IPS DF 6.9 (cell line): ENCODE measurements around the gene CMTM4.
"Not testable (repeated sequence)": the region's sequence is repeated elsewhere in the genome, so short reads cannot be mapped to it uniquely, and the experiment has no call there.

Source experiments
- DNase-seq: peaks from one replicate; pipeline ENCODE4 v3.0.0-alpha.2; 2013; ENCODE audit warnings: low read depth, low spot score
- H3K27ac ChIP-seq: one replicate; pipeline ENCODE4 v1.5.1; 2013; ENCODE audit warnings: low read length, control low read depth
- H3K27me3 ChIP-seq: 2 replicates; pipeline ENCODE4 v1.6.1; 2013; ENCODE audit warnings: mild to moderate bottlenecking, low read length; ENCODE audit not compliant: control insufficient read depth, insufficient read depth
- H3K36me3 ChIP-seq: 2 replicates; pipeline ENCODE4 v1.6.1; 2013; ENCODE audit warnings: low read length; ENCODE audit not compliant: control insufficient read depth, insufficient read depth
- H3K4me1 ChIP-seq: 2 replicates; pipeline ENCODE4 v1.6.1; 2013; ENCODE audit warnings: low read length; ENCODE audit not compliant: control insufficient read depth, insufficient read depth
- H3K4me3 ChIP-seq: 2 replicates; pipeline ENCODE4 v1.5.1; 2013; ENCODE audit warnings: mild to moderate bottlenecking, low read length
- H3K9me3 ChIP-seq: 2 replicates; pipeline ENCODE4 v1.6.1; 2013; ENCODE audit warnings: low read length, inconsistent platforms; ENCODE audit not compliant: control insufficient read depth, insufficient read depth
- WGBS: extraction: QIAGEN DNeasy Blood & Tissue Kit; methylation state at CpG from one replicate; pipeline ENCODE4 v1.1.7; 2013; ENCODE audit warnings: mixed read lengths, missing lambda C conversion rate; ENCODE audit not compliant: insufficient read length, insufficient coverage; 5-methylcytosine and 5-hydroxymethylcytosine counted together

CMTM4 gene

DNA sequence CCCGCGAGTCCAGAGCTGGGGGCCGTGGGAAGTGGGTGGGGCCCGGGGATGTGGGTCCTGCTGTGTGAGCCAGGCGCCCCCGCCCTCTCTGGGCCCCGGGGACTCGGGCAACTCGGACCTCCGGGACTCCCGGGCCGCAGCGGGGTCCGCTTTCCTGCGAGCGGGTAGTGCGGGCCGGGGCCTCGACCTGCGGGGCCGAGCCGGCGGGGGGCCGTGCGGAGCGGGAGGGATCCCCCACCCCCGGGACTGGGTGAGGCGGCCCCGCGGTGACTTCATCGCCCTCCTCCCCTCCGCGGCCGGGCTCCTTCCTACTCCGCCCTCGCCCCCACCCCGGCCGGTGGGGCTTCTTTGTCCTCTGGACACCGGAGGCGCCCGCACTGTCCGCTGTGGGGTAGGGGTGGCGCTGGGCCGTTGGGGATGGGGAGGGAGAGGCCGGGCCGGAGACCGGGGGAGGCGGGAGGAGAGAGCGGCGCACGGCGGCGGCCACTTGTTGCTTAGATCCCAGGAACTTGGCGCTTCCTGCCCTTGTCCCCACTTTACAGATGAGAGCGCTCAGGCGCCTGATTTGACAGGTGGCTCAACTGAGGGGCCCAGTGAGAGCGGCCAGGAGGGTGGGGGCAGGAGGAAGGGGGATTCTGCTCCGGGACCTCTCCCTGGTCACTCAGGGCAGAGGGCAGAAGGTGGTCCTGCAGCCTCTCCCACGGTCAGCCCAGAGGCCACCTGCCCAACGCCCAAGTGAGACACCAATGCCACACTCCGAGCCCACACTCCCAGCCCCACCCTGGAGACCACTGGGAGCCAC is 91.2 kb downstream of the CMTM4 start:
- Histone ChIP-seq H3K4me1 (peaks cover 6% of the 10 kb centered on the region), H3K27me3 (no peaks in the 10 kb centered on the region), H3K9me3 (no peaks in the 10 kb centered on the region), H3K36me3 (peaks cover 10% of the 10 kb centered on the region; the same call in 1 of the 2 replicates), H3K4me3 (peak overlapping the region; percentile 79), H3K27ac (no peak overlapping the region)
- no peak for DNase-seq
- no CpG with 5 or more reads among the region's 61 CpGs for WGBS

DNA sequence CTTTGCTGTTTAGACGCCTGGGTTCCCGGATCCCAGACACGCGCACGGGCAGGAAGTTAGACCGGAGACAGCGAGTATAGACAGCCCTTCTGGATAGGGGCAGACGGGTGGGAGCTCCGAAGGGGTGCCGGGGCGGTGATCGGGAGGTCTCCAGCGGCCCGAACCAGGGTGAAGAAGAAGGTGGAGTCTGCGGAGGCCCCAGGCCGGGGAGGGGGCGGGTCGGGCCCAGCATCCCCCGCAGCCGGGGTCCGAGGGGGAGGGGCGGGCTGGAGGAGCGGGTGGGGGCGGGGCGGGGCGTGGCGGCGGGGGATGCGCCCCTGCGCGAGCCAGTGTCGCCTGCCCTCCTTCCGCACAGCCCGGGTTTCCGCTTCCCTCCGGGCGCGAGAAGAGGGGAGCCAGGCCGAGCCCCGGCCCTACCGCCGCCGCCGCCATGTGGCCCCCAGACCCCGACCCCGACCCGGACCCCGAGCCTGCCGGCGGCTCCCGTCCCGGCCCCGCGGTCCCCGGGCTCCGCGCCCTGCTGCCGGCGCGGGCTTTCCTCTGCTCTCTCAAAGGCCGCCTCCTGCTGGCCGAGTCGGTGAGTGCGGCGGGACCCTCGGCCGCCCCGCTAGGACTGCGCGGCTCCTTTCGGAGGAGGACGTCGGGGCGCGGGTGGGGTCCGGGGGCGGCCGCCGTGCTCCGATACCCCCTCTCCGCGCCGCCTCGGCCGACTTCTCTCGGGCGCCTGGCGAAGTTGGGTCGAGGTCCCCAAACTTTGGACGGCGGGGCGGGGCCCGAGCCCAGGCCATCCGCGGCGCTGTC is 92.0 kb downstream of the CMTM4 start, which contains the start of gene CMTM3:
Gene CMTM3 (plus strand): TSS at position 329 of the 801 bp plus-strand sequence. CDS start 102 bp downstream, at position 431.
- peaks cover 3% of the 10 kb centered on the region; the same call in 1 of the 2 replicates for H3K36me3 ChIP-seq
- H3K4me3 ChIP-seq = peak within 1 kb of the TSS; percentile 79
- no peaks in the 10 kb centered on the region for H3K27me3 ChIP-seq
- DNase-seq = no peak
- no CpG with 5 or more reads among the region's 96 CpGs for WGBS
- no peak within 1 kb of the TSS for H3K27ac ChIP-seq
- H3K4me1 ChIP-seq = peaks cover 6% of the 10 kb centered on the region
- no peaks in the 10 kb centered on the region for H3K9me3 ChIP-seq

DNA sequence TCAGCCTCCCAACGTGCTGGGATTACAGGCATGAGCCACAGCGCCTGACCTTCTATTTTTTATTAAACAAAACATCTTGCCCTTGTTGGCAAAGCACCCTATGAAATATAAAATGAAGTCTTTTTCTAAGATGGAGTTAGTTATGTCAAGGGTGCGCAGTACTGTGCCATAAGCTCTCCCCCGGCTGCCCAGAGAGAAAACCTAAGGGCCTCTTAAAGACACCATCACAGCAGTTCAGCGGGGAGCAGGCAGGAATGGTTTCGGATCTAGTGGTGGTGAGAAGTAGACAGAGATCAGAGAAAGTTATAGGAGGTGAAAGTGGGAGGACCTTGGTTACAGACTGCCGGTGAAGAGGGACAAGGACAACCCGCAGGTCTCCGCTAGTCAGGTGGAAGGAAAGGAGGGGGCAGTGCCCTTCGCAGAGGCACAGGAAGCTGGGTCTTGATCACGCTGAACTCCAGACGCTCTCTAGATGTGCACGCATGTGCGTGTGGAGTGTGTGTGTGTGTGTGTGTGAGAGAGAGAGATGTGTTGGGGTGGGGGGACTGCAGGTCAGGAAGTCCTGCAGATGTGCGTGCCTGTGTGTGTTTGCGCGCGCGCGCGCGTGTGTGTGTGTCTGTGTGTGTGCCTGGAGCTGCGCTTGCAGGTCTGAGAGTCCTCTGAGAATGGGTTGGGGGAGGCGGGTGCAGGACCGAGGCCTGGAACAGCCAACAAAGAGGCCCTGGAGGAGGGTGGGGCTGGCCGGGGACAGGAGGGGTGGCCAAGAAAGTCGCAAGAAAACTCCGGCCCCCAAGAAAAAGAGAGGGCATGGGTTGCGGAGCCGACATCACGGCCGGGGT is 92.8 kb downstream of the CMTM4 start:
- no peaks in the 10 kb centered on the region for H3K27me3 ChIP-seq
- peak overlapping the region; percentile 79; the same call in 1 of the 2 replicates for H3K4me3 ChIP-seq
- no CpG with 5 or more reads among the region's 32 CpGs for WGBS

DNA sequence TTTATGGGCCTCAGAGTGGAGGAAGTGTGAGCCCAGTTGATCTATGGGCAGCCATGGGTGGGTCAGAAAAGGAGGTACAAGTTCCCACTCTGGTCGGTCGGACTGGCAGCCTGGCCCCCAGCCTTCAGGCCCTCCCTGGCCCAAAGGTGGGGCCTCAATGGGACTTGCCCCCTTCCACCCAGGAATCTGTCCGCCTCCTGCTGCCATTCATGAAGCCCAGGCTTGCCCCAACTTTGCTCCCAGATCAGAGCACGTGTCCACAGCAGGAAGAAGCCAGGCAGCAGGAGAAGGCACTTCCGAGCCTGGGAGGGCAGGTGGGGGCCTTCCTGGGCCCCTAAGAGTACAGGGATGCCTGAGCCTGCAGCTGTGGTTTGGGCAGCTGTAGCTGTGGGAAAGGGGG is 95.1 kb downstream of the CMTM4 start:
- Histone ChIP-seq H3K36me3 (no peaks in the 10 kb centered on the region), H3K27ac (no peak overlapping the region), H3K9me3 (no peaks in the 10 kb centered on the region), H3K4me1 (peaks cover 4% of the 10 kb centered on the region), H3K4me3 (no peak overlapping the region), H3K27me3 (no peaks in the 10 kb centered on the region)
- no CpG with 5 or more reads among the region's 5 CpGs for WGBS
- no peak for DNase-seq

More for the DNA sequence above, 92.8 kb downstream of the CMTM4 start:
- DNase-seq = no peak
- Histone ChIP-seq H3K27ac (no peak overlapping the region), H3K4me1 (peaks cover 4% of the 10 kb centered on the region), H3K9me3 (no peaks in the 10 kb centered on the region), H3K36me3 (no peaks in the 10 kb centered on the region)

DNA sequence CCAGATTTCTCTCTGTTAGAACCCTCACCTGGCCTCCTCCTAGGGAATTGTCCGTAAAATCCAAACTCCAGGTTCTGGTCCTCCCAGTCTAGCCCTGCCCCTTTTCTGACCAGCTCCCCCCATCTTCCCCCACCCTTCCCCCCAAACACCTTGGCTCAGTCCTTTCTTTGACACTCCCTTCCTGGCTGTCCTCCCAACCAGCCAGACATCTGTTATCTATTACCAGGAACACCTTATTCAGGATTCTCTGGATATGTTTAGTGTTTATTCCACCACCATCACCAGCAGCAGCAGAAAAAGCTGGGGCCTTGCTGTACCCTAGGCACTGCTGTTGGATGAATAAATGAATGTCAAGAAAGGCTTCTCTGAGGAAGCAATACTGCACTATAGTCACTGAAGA is 96.1 kb downstream of the CMTM4 start:
- no CpG with 5 or more reads among the region's 1 CpG for WGBS
- Histone ChIP-seq H3K27me3 (no peaks in the 10 kb centered on the region), H3K4me3 (no peak overlapping the region), H3K4me1 (no peaks in the 10 kb centered on the region), H3K27ac (no peak overlapping the region), H3K9me3 (no peaks in the 10 kb centered on the region), H3K36me3 (no peaks in the 10 kb centered on the region)
- no peak for DNase-seq

DNA sequence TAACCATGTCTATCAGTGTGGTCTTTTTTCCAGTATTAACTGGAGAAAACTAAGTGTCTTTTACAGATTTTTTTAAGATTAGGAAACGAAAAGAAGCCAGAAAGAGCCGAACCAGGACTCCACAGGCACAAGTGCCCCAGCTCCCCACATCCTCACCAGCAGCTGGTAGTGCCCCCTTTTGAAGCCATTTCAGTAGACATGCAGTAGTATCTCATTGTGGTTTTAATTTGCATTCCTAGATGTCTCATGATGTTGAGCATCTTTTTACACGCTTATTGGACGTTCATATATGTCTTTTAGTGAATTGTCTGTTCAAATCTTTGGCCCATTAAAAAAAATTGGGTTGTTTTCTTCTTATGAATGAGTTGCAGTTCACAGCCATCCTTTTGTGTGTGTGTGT is 96.8 kb downstream of the CMTM4 start:
- H3K27ac ChIP-seq = no peak overlapping the region
- no peaks in the 10 kb centered on the region for H3K4me1 ChIP-seq
- H3K27me3 ChIP-seq = no peaks in the 10 kb centered on the region
- H3K4me3 ChIP-seq = no peak overlapping the region
- no CpG with 5 or more reads among the region's 4 CpGs for WGBS
- H3K36me3 ChIP-seq = no peaks in the 10 kb centered on the region
- no peaks in the 10 kb centered on the region for H3K9me3 ChIP-seq
- no peak for DNase-seq

DNA sequence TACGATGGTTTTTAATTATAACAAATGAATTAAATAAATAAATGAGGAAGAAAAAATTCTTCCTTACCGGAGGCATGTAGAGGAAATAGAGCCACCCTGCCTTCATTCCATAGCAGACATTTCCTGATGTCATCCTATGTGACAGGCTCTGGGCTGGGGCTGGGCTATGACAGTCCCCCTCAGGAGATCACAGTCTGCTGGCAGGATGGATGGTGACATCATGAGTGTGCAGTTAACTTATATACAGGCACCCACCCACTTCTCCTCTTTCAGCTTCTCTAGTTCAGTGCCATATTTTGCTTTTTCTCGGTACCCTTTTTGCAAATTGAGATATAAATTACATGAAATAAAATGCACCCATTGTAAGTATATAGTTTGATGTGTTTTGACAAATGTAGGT is 98.4 kb downstream of the CMTM4 start:
- no CpG with 5 or more reads among the region's 3 CpGs for whole genome bisulfite sequencing
- Histone ChIP-seq H3K27me3 (no peaks in the 10 kb centered on the region), H3K4me3 (no peak overlapping the region), H3K4me1 (no peaks in the 10 kb centered on the region), H3K9me3 (no peaks in the 10 kb centered on the region), H3K36me3 (no peaks in the 10 kb centered on the region), H3K27ac (no peak overlapping the region)
- no peak for DNase-seq

DNA sequence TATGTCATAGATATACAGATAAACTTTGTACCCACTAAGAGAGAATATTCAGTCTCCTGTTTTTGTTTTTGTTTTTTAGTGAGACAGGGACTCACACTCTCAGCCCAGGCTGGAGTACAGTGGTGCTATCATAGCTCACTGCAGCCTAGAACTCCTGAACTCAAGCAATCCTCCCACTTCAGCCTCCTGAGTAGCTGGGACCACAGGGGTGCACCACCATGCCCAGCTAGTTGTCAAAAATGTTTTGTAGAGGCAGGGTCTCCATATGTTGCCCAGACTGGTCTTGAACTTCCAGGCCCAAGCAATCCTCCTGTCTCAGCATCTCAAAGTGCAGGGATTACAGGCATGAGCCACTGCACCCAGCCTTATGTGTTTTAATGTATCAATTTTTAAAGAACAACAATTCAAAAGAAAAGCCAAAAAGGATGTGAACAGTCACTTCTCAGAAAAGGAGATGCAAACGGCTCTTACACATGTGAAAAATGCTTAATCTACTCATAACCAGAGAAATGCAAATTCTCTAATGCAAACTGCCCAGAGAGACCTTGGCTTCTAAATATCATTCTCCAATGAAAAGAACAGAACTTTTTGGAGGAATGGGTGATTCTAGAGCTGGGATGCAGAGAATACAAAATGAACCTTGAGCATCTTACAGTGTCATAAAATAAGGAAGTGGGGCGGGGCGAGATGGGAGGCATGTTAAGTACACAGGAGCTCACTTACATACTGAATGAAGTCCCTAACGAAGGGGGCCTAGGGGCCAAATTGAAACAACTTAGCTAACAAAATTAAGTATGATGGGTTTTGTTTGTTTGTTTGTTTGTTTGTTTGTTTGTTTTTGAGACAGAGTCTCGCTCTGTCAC is 99.3 kb downstream of the CMTM4 start:
- Histone ChIP-seq H3K9me3 (no peaks in the 10 kb centered on the region), H3K27ac (no peak overlapping the region), H3K4me3 (no peak overlapping the region), H3K4me1 (no peaks in the 10 kb centered on the region), H3K27me3 (no peaks in the 10 kb centered on the region), H3K36me3 (no peaks in the 10 kb centered on the region)
- no CpG with 5 or more reads among the region's 5 CpGs for WGBS
- DNase-seq = no peak

DNA sequence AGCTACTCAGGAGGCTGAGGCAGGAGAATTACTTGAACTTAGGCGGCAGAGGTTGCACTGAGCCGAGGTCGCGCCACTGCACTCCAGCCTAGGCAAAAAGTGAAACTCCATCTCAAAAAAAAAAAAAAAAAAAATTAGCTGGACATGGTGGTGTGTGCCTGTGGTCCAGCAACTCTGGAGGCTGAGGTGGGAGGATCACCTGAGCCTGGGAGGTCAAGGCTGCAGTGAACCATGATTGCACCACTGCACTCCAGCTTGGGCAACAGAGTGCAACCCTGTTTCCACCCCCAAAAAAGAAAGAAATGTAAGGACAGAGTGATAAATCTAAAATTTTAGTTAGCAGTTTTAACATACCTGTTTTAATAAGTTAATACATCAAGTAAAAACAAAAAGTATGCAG is 100.0 kb downstream of the CMTM4 start:
- not testable (repeated sequence) for H3K27me3 ChIP-seq, H3K9me3 ChIP-seq, H3K4me3 ChIP-seq, H3K4me1 ChIP-seq, DNase-seq, H3K36me3 ChIP-seq, H3K27ac ChIP-seq
- WGBS = no CpG with 5 or more reads among the region's 4 CpGs
